ENCODE data around the gene FTO.

FTO gene

DNA sequence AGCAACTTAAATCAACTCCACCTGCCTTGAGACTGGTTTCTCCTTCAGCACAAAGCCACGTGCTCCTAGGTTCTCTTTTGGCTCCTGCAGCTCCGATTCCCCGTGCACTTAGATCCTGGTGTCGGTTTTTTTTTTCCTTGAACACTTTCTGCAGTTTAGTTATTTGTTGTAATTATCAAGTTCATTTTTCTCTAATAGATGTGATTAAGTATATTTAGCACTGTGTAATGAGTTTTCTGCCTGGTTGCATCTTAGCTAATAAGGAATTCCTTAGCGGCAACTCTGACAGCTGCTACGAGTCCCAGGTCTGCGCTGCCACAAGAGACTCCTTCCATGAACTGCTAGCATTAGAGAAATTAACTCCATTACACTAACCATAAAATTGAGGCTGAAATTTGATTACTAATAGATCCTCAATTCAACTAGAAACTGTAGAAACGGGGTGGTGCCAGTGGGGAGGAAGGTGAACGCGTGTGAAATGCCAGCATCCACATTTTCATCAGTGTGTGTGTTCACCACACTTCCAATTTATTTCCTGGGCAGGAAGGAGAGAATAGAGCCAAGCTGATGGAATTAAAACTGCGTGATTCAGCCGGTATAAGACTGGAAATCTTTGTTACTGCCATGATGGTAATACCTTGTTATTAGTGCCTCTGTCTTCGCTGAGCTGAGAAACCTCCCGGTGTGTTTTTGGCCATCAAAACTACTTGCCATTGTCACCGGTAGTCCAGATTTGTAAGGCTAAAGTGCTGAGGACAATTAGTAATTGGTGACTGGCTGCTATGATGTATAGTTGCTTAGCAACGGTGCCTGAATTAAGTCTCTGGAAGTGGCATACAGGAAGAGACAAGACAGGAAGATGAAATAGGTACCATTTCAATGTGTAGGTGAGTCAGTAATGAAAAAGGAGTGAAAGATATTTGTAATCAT is 350.2 kb downstream of the FTO start:
- H3K4me2 ChIP-seq (ENCODE audit: low read length), result no peak overlapping the region
- no peak overlapping the region for H3K27ac ChIP-seq
- no peaks in the 10 kb centered on the region for H3K9me3 ChIP-seq (ENCODE audit: control insufficient read depth, low read length)
- no peak overlapping the region for H2AFZ ChIP-seq
- H3K4me1 ChIP-seq, result peaks cover 3% of the 10 kb centered on the region
- H3K4me3 ChIP-seq (ENCODE audit: low read depth, low read length), result no peak overlapping the region
- no peaks in the 10 kb centered on the region for H3K27me3 ChIP-seq (ENCODE audit: control insufficient read depth, insufficient read depth, low read length)
- no peak for TF ChIP-seq CTCF (IDR thresholded peaks at IDR 0.05)
- no peaks in the 10 kb centered on the region for H3K36me3 ChIP-seq (ENCODE audit: control insufficient read depth, insufficient read depth, low read length)
- H3K79me2 ChIP-seq, result no peaks in the 10 kb centered on the region
- H3K9ac ChIP-seq, result no peak overlapping the region

- Histone ChIP-seq H3K9me3 (ENCODE audit: control insufficient read depth, low read length) (no peaks in the 10 kb centered on the region), H3K4me3 (ENCODE audit: low read depth, low read length) (no peak overlapping the region), H3K36me3 (ENCODE audit: control insufficient read depth, insufficient read depth, low read length) (no peaks in the 10 kb centered on the region), H3K79me2 (no peaks in the 10 kb centered on the region), H3K4me2 (ENCODE audit: low read length) (no peak overlapping the region), H3K9ac (no peak overlapping the region), H2AFZ (no peak overlapping the region), H3K27me3 (ENCODE audit: control insufficient read depth, insufficient read depth, low read length) (no peaks in the 10 kb centered on the region), H3K4me1 (peaks cover 3% of the 10 kb centered on the region), H3K27ac (no peak overlapping the region)
- no peak for TF ChIP-seq CTCF (IDR thresholded peaks at IDR 0.05)
Observed at GRCh38 chr16:54055191-54055590, 351.2 kb downstream of the FTO start.

- H3K4me3 ChIP-seq (ENCODE audit: low read depth, low read length), result no peak overlapping the region
- H3K9ac ChIP-seq, result no peak overlapping the region
- H3K9me3 ChIP-seq (ENCODE audit: control insufficient read depth, low read length), result no peaks in the 10 kb centered on the region
- no peaks in the 10 kb centered on the region for H3K36me3 ChIP-seq (ENCODE audit: control insufficient read depth, insufficient read depth, low read length)
- H3K4me1 ChIP-seq, result peaks cover 3% of the 10 kb centered on the region
- H2AFZ ChIP-seq, result no peak overlapping the region
- no peaks in the 10 kb centered on the region for H3K79me2 ChIP-seq
- TF ChIP-seq CTCF (IDR thresholded peaks at IDR 0.05), result no peak
- no peak overlapping the region for H3K4me2 ChIP-seq (ENCODE audit: low read length)
- H3K27me3 ChIP-seq (ENCODE audit: control insufficient read depth, insufficient read depth, low read length), result no peaks in the 10 kb centered on the region
- H3K27ac ChIP-seq, result no peak overlapping the region
Observed at GRCh38 chr16:54055864-54056263, 351.9 kb downstream of the FTO start.

DNA sequence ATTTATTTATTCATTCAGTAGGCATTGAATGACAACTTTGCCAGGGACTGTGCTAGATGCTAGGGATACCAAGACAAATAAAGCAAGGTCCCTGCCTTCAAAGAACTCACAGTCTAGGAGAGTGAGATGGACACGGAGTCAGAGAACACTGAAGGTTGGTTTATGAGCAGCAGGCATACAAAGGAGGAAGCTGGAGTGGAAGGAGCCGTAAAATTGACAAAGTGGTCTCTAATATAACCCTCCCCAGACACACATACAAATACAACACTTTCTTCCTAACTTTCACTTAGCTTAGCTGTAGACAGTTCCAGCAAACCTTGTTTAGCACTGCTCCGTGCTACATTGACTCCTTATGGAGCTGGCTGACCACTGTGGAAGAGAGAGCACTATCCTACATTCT is 353.0 kb downstream of the FTO start:
- H3K9ac ChIP-seq, result no peak overlapping the region
- no peak overlapping the region for H3K27ac ChIP-seq
- H3K9me3 ChIP-seq (ENCODE audit: control insufficient read depth, low read length), result no peaks in the 10 kb centered on the region
- no peak for TF ChIP-seq CTCF (IDR thresholded peaks at IDR 0.05)
- peaks cover 1% of the 10 kb centered on the region for H3K4me1 ChIP-seq
- H3K4me2 ChIP-seq (ENCODE audit: low read length), result no peak overlapping the region
- H3K27me3 ChIP-seq (ENCODE audit: control insufficient read depth, insufficient read depth, low read length), result no peaks in the 10 kb centered on the region
- H3K36me3 ChIP-seq (ENCODE audit: control insufficient read depth, insufficient read depth, low read length), result no peaks in the 10 kb centered on the region
- H3K4me3 ChIP-seq (ENCODE audit: low read depth, low read length), result no peak overlapping the region
- no peak overlapping the region for H2AFZ ChIP-seq
- no peaks in the 10 kb centered on the region for H3K79me2 ChIP-seq

GRCh38 chr16:54059319-54059718 is 355.4 kb downstream of the FTO start:
- Histone ChIP-seq H3K27me3 (ENCODE audit: control insufficient read depth, insufficient read depth, low read length) (no peaks in the 10 kb centered on the region), H3K36me3 (ENCODE audit: control insufficient read depth, insufficient read depth, low read length) (no peaks in the 10 kb centered on the region), H3K9ac (no peak overlapping the region), H3K27ac (no peak overlapping the region), H2AFZ (no peak overlapping the region), H3K79me2 (no peaks in the 10 kb centered on the region), H3K4me2 (ENCODE audit: low read length) (no peak overlapping the region), H3K4me3 (ENCODE audit: low read depth, low read length) (no peak overlapping the region), H3K9me3 (ENCODE audit: control insufficient read depth, low read length) (no peaks in the 10 kb centered on the region), H3K4me1 (no peaks in the 10 kb centered on the region)
- no peak for TF ChIP-seq CTCF (IDR thresholded peaks at IDR 0.05)

Data from parathyroid adenoma (tissue), 2 donors.